Kidney (tissue), 14 donors: ENCODE data around the gene NRXN3. TPM values are rescaled to one million over a fixed set of nuclear protein-coding genes. Genes with fewer than 3 reads are reported as not detected.
A peak's percentile ranks its signal among the peaks of the same experiment; 100 is the strongest.

Source experiments
- DNase-seq, 5 donors: peaks; one replicate each; pipeline ENCODE4 v3.0.0-alpha.2; 2013 to 2020
- FAIRE-seq: peaks from 2 replicates; lab custom pipeline; 2012; peaks lifted over from hg19 to GRCh38; lab: Jason Lieb, UNC
- H3K27ac ChIP-seq, 2 donors: one replicate each; pipeline ENCODE4 v1.7.0; 2013; ENCODE audit warnings: low read depth in 2 of 2, low read length in 2 of 2, inconsistent platforms in 1 of 2
- H3K27me3 ChIP-seq: one replicate; pipeline ENCODE4 v1.7.1; 2013; ENCODE audit warnings: low read length, inconsistent platforms; ENCODE audit not compliant: control insufficient read depth, insufficient read depth
- H3K36me3 ChIP-seq, 3 donors: one replicate each; pipeline versions ENCODE4 v1.7.0 to v1.7.1; 2013; ENCODE audit warnings: low read length in 3 of 3, control low read depth in 1 of 3, inconsistent platforms in 1 of 3; ENCODE audit not compliant: insufficient read depth in 3 of 3, control insufficient read depth in 2 of 3
- H3K4me1 ChIP-seq, 3 donors: one replicate each; pipeline versions ENCODE4 v1.7.0 to v1.7.1; 2013; ENCODE audit warnings: low read length in 3 of 3, inconsistent platforms in 1 of 3, low read depth in 1 of 3; ENCODE audit not compliant: control insufficient read depth in 2 of 3, insufficient read depth in 2 of 3
- H3K4me3 ChIP-seq, 3 donors: one replicate each; pipeline versions ENCODE4 v1.7.0 to v1.8.1; 2013; ENCODE audit warnings: low read length in 3 of 3, control low read depth in 1 of 3, inconsistent platforms in 1 of 3
- H3K9ac ChIP-seq, 3 donors: one replicate each; pipeline versions ENCODE4 v1.7.0 to v1.7.1; 2013; ENCODE audit warnings: low read length in 3 of 3, control low read depth in 1 of 3, inconsistent platforms in 1 of 3
- H3K9me3 ChIP-seq, 3 donors: one replicate each; pipeline versions ENCODE4 v1.7.0 to v1.7.1; 2013; ENCODE audit warnings: low read length in 3 of 3, control low read depth in 1 of 3, inconsistent platforms in 1 of 3; ENCODE audit not compliant: control insufficient read depth in 2 of 3, insufficient read depth in 1 of 3
- CTCF ChIP-seq: IDR thresholded peaks from 3 replicates; pipeline ENCODE4 v1.5.1; 2012; ENCODE audit warnings: mild to moderate bottlenecking, moderate library complexity, borderline replicate concordance; ENCODE audit not compliant: insufficient read depth; ENCODE audit errors: extremely low read depth
- intact Hi-C: fragments of 100-400 bp; cut with DNase I; formaldehyde crosslinking; loops from one replicate; pipeline ENCODE4 v1.11.1; 2022
- polyA plus RNA-seq: library from polyadenylated mRNA; stranded (reverse); fragments of 350-450 nt; fragmentation: Illumina TruSeq; extraction: RNeasy Lipid Tissue Mini Kit (QIAGEN cat#74804); gene quantifications from one replicate; pipeline ENCODE4 v1.2.3, GENCODE V29; 2014; ENCODE audit warnings: low read depth, low replicate concordance; ENCODE audit not compliant: insufficient read depth
- total RNA-seq: library from RNA; stranded (reverse); fragmentation: NEBNext Ultra II Directional; extraction: Animal tissue kit (Norgen Biotek cat#: 25700); gene quantifications from one replicate; pipeline ENCODE4 v1.2.1, GENCODE V29; 2021
- donor health status: control.
- donor health status: control.
- donor health status: control.
- donor health status: control.
- donor health status: control.
- donor health status: DM: yes; HTN: yes; CAD: no.
- donor health status: Normal renal cell carcinoma (clear cell type).

The NRXN3 gene
- total and polyA plus RNA-seq, 2 donors from 2014 or later, result 1.5 to 2.4 TPM

- no peak for FAIRE-seq
- no peaks in the 10 kb centered on the region for H3K27me3 ChIP-seq
- no peaks in the 10 kb centered on the region for H3K36me3 ChIP-seq
- no peak overlapping the region for H3K4me3 ChIP-seq
- no peak overlapping the region for H3K27ac ChIP-seq
- no peaks in the 10 kb centered on the region for H3K4me1 ChIP-seq
- no peaks in the 10 kb centered on the region for H3K9me3 ChIP-seq
- TF ChIP-seq CTCF, result no peak
- no peak for DNase-seq
- no peak overlapping the region for H3K9ac ChIP-seq
- intact Hi-C loops, result no loop called here
These were observed 38.6 kb upstream of the NRXN3 start for GRCh38 chr14:78131616-78132015.

DNA sequence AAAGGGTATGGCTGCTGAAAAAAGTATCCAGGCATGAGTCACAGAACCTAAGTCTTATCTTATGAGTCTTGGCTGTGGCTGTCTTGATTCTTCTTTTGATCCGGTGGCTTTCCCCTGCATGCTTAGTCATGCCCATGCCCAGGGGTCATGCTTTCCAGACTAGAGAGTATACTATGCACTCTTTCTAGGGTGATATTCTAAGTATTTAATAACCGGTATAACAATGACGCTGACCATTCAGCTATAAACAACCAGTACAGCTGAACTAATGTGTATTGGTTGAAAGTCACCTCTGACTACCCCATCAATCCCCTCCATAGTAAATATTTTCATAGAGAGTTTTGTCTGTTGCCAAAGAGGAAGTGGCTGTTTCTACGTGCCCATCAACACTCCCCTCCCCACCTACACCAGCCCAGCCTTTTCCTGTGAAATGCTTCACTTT lies 34.7 kb upstream of the NRXN3 start:
- no peak for TF ChIP-seq CTCF
- H3K4me3 ChIP-seq, result no peak overlapping the region
- H3K9ac ChIP-seq, result no peak overlapping the region
- no peaks in the 10 kb centered on the region for H3K27me3 ChIP-seq
- FAIRE-seq, result no peak
- H3K27ac ChIP-seq, result no peak overlapping the region
- no peaks in the 10 kb centered on the region for H3K4me1 ChIP-seq
- DNase-seq, result no peak
- no peaks in the 10 kb centered on the region for H3K9me3 ChIP-seq
- H3K36me3 ChIP-seq, result no peaks in the 10 kb centered on the region
- intact Hi-C loops, result no loop called here

DNA sequence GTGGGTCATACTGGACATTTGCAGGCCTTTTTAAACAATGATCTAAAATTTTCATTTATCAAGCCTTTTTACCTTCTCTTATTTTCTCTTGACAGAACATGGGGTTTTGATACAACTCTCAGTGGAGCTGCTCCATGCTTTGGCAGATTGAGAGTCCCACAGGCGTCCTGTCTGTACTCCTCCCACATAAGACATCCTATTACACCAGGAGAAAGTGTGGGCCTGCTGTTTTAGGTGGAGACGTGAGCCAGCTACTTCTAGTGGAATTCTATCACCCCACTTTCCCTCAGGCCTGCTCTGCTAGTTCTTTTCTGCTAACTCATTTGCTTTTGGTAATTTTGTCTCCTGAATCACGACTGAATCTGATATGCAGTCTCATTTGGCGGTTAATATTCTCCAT lies 33.5 kb upstream of the NRXN3 start:
- H3K27ac ChIP-seq, result no peak overlapping the region
- DNase-seq (no peak), FAIRE-seq (no peak)
- TF ChIP-seq CTCF, result no peak
- H3K9me3 ChIP-seq, result no peaks in the 10 kb centered on the region
- intact Hi-C loops, result no loop called here
- H3K27me3 ChIP-seq, result no peaks in the 10 kb centered on the region
- no peaks in the 10 kb centered on the region for H3K4me1 ChIP-seq
- H3K9ac ChIP-seq, result no peak overlapping the region
- H3K4me3 ChIP-seq, result no peak overlapping the region
- H3K36me3 ChIP-seq, result no peaks in the 10 kb centered on the region

GRCh38 chr14:78141590-78141989 lies 28.6 kb upstream of the NRXN3 start:
- H3K27ac ChIP-seq, result no peak overlapping the region
- FAIRE-seq, result no peak
- H3K9me3 ChIP-seq, result no peaks in the 10 kb centered on the region
- no peaks in the 10 kb centered on the region for H3K36me3 ChIP-seq
- H3K4me1 ChIP-seq, result no peaks in the 10 kb centered on the region
- DNase-seq, result no peak
- H3K27me3 ChIP-seq, result no peaks in the 10 kb centered on the region
- TF ChIP-seq CTCF, result peak; percentile 7
- intact Hi-C loops, result no loop called here
- no peak overlapping the region for H3K4me3 ChIP-seq
- H3K9ac ChIP-seq, result no peak overlapping the region
